ENCODE measurements around the gene TTC22.
A peak's percentile ranks its signal among the peaks of the same experiment; 100 is the strongest.

TTC22 gene

DNA sequence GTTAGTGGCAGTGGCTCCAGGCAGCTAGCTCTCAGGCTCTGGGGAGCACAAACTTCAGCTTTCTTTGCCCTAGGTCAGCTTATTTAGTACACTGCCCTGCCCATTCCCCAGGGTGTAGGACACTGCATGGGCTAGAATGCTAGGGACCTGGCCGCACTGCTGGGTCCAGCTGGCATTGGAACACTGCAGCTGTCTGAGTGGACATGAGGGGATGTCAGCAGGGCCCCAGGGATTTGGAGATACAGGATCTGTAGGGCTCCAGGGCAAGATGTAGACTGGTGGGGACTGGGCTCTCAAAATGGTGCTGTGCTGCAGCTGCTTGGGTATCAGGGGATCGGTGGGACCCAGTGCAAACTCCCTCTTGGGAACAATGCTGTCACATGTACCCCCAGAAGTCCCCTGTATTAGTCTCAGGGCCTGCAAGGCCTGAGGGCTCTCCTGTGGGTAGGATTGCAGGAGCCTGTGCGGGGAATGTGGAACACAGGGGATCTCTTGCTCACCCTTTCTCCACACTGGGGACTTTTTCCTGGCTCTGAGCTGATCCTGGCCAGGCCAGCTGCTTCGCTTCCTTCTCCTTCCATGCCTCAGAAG is 25.2 kb upstream of the TTC22 start:
- no peaks in the 10 kb centered on the region for H3K27me3 ChIP-seq (ENCODE audit: control insufficient read depth, insufficient read depth, low read length)
- no peak overlapping the region for H3K9ac ChIP-seq (ENCODE audit: low read depth, low read length)
- peaks cover 7% of the 10 kb centered on the region; the same call in 1 of the 2 replicates for H3K9me3 ChIP-seq (ENCODE audit: control insufficient read depth, insufficient read depth, low read length)
- no peak overlapping the region for H3K27ac ChIP-seq (ENCODE audit: low read depth, low read length)
- no peaks in the 10 kb centered on the region for H3K4me1 ChIP-seq (ENCODE audit: control insufficient read depth, insufficient read depth, low read length)
- no peak overlapping the region for H3K4me3 ChIP-seq (ENCODE audit: low read depth, low read length)
- no peaks in the 10 kb centered on the region for H3K36me3 ChIP-seq (ENCODE audit: control insufficient read depth, insufficient read depth, low read length)

DNA sequence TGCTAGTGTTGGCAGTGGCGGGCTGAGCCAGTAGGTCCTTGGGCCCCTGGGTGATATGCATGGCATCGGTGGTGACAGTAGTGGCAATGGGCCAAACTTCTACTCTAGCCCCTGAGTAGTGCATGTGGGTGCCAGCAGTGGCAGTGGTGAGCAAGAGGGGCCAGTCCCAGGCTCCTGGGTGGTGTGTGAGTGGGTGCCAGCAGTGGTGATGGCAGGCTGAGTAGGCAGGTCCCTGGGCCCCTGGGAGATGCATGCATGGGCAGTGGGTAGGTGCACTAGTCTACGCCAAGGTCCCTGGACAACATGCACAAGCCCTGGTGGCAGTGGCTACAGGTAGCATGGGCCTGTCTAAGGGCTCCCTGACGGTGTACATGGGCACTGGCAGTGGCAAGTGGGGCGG is 24.6 kb upstream of the TTC22 start:
- H3K4me1 ChIP-seq (ENCODE audit: control insufficient read depth, insufficient read depth, low read length) = no peaks in the 10 kb centered on the region
- no peak overlapping the region for H3K27ac ChIP-seq (ENCODE audit: low read depth, low read length)
- H3K27me3 ChIP-seq (ENCODE audit: control insufficient read depth, insufficient read depth, low read length) = no peaks in the 10 kb centered on the region
- no peak overlapping the region for H3K4me3 ChIP-seq (ENCODE audit: low read depth, low read length)
- no peaks in the 10 kb centered on the region for H3K36me3 ChIP-seq (ENCODE audit: control insufficient read depth, insufficient read depth, low read length)
- H3K9me3 ChIP-seq (ENCODE audit: control insufficient read depth, insufficient read depth, low read length) = peaks cover 7% of the 10 kb centered on the region; the same call in 1 of the 2 replicates
- no peak overlapping the region for H3K9ac ChIP-seq (ENCODE audit: low read depth, low read length)

DNA sequence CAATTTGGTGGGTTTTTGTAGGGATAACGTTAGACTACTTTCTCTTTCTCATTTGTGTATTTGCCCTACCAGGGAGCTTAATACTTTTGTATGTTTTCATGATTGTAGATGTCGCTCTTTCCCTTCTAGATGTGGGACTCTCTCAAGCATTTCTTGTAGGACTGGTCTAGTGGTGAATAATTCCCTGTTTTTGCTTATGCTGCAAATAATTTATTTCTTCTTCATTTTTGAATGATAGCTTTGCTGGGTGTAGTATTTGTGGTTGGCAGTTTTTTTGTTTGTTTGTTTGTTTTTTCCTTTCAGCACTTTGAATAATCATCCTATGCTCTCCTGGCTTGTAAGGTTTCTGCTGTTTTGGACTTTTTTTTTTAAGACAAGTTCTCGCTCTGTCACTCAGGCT is 22.5 kb upstream of the TTC22 start:
- Histone ChIP-seq H3K4me3 (ENCODE audit: low read depth, low read length) (no peak overlapping the region), H3K27ac (ENCODE audit: low read depth, low read length) (no peak overlapping the region), H3K9me3 (ENCODE audit: control insufficient read depth, insufficient read depth, low read length) (peaks cover 7% of the 10 kb centered on the region; the same call in 1 of the 2 replicates), H3K36me3 (ENCODE audit: control insufficient read depth, insufficient read depth, low read length) (no peaks in the 10 kb centered on the region), H3K27me3 (ENCODE audit: control insufficient read depth, insufficient read depth, low read length) (no peaks in the 10 kb centered on the region), H3K9ac (ENCODE audit: low read depth, low read length) (no peak overlapping the region), H3K4me1 (ENCODE audit: control insufficient read depth, insufficient read depth, low read length) (peaks cover 5% of the 10 kb centered on the region)

DNA sequence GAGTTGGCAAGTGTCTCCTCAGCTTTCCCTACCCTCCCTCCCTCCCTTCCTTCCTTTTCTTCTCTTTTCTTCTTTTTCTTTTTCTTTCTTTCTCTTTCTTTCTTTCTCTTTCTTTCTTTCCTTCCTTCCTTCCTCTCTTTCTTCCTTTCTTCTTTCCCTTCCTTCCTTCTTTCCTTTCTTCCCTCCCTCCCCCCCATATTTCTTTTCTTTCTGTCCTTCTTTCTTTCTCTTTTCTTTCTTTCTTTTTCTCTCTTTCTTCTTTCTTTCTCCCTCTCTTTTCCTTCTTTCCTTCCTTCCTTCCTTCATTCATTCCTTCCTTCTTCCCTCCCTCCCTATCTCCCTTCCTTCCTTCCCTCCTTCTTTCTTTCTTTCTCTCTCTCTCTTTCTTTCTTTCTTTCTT is 18.6 kb upstream of the TTC22 start:
- H3K4me1 ChIP-seq (ENCODE audit: control insufficient read depth, insufficient read depth, low read length) = peaks cover 6% of the 10 kb centered on the region
- no peak overlapping the region for H3K27ac ChIP-seq (ENCODE audit: low read depth, low read length)
- no peaks in the 10 kb centered on the region for H3K36me3 ChIP-seq (ENCODE audit: control insufficient read depth, insufficient read depth, low read length)
- H3K4me3 ChIP-seq (ENCODE audit: low read depth, low read length) = no peak overlapping the region
- H3K27me3 ChIP-seq (ENCODE audit: control insufficient read depth, insufficient read depth, low read length) = no peaks in the 10 kb centered on the region
- H3K9ac ChIP-seq (ENCODE audit: low read depth, low read length) = no peak overlapping the region
- H3K9me3 ChIP-seq (ENCODE audit: control insufficient read depth, insufficient read depth, low read length) = no peaks in the 10 kb centered on the region; the same call in 1 of the 2 replicates

DNA sequence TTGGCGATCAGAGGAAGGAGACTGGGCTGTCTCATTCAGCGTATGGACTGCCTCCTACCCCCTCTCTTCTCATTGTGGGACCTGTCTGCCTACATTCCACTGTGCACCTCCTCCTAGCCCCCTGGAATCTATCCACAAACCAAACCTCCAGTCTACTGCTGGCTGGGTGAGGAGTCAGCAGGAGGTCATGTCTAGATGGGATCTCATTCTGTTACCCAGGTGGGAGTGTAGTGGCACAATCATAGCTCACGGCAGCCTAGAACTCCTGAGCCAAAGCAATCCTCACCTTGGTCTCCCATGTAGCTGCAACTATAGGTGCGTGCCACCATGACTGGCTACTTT is 18.0 kb upstream of the TTC22 start:
- no peak overlapping the region for H3K4me3 ChIP-seq (ENCODE audit: low read depth, low read length)
- no peak overlapping the region for H3K9ac ChIP-seq (ENCODE audit: low read depth, low read length)
- H3K27me3 ChIP-seq (ENCODE audit: control insufficient read depth, insufficient read depth, low read length) = no peaks in the 10 kb centered on the region
- H3K36me3 ChIP-seq (ENCODE audit: control insufficient read depth, insufficient read depth, low read length) = no peaks in the 10 kb centered on the region
- H3K27ac ChIP-seq (ENCODE audit: low read depth, low read length) = no peak overlapping the region
- no peaks in the 10 kb centered on the region; the same call in 1 of the 2 replicates for H3K9me3 ChIP-seq (ENCODE audit: control insufficient read depth, insufficient read depth, low read length)
- peaks cover 10% of the 10 kb centered on the region for H3K4me1 ChIP-seq (ENCODE audit: control insufficient read depth, insufficient read depth, low read length)

DNA sequence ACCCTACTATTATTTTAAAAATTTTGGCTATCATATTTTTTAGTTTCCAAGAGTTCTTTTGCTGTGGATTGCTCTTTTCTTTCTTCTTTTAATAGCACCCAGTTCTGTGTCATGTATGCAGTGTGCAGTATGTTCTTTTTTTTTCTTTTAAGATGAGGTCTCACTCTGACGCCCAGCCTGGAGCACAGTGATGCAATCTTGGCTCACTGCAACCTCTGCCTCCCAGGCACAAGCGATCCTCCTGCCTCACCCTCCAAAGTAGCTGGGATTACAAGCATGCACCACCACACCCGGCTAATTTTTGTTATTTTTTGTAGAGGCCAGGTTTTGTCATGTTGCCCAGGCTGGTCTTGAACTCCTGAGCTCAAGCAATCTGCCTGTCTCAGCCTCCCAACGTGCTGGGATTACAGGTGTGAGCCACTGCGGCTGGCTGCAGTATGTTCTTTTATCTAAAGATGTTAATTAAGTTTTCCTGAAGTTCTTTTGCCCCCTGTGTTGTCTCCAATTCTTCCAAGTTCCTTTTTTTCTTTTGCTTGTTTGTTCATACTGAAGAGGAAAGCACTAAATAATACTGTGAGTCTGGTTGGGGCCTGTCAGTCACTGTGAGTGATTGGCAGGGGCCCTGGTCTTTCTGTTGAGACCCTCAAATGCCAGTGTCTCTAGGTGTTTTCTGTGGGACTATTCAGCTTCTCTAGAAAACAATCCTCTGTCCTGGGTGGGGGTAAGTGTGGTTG is 17.5 kb upstream of the TTC22 start:
- Histone ChIP-seq H3K4me3 (ENCODE audit: low read depth, low read length) (no peak overlapping the region), H3K36me3 (ENCODE audit: control insufficient read depth, insufficient read depth, low read length) (no peaks in the 10 kb centered on the region), H3K27ac (ENCODE audit: low read depth, low read length) (no peak overlapping the region), H3K27me3 (ENCODE audit: control insufficient read depth, insufficient read depth, low read length) (no peaks in the 10 kb centered on the region), H3K4me1 (ENCODE audit: control insufficient read depth, insufficient read depth, low read length) (peaks cover 16% of the 10 kb centered on the region), H3K9me3 (ENCODE audit: control insufficient read depth, insufficient read depth, low read length) (no peaks in the 10 kb centered on the region), H3K9ac (ENCODE audit: low read depth, low read length) (no peak overlapping the region)

DNA sequence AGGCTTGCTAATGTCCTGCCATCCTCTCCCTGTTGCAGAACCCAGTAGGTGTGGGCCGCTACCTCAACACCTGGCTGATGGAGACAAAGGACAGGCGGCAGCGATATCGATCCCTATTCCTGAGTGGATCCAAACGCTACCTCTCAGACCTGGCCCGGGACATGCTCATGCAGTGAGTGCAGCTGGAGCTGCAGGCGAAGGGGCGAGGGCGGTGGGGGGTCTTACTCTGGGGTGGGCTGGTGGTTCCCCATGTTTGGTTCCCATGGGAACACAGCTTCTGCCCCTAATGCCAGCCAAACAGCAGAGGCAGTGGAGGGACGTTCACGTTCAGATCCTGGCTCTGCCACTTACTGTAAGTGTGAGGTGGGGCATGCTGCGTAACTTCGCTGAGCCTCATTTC is 15.8 kb upstream of the TTC22 start:
- H3K27me3 ChIP-seq (ENCODE audit: control insufficient read depth, insufficient read depth, low read length) = no peaks in the 10 kb centered on the region
- H3K9me3 ChIP-seq (ENCODE audit: control insufficient read depth, insufficient read depth, low read length) = no peaks in the 10 kb centered on the region
- H3K36me3 ChIP-seq (ENCODE audit: control insufficient read depth, insufficient read depth, low read length) = no peaks in the 10 kb centered on the region

DNA sequence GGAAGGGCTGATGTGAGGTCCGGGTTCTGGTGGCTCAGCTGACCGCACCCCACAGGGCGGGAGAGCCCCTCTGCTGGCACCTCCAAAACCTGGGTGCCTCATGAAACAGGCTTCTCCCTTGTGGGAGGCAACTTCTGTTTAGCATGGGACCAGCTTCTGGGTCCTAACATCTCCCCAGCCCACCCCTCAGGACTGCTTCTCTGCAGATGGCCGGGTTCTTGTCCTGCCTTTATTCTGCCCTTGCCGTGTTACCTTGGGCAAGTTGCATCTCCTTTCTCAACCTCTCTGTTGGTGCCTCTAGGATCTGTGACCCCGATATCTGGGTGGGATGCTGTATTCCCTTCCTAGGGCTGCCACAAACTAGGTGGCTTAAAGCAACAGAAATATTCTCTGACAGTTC is 15.0 kb upstream of the TTC22 start:
- no peaks in the 10 kb centered on the region for H3K27me3 ChIP-seq (ENCODE audit: control insufficient read depth, insufficient read depth, low read length)
- no peak overlapping the region for H3K4me3 ChIP-seq (ENCODE audit: low read depth, low read length)
- no peaks in the 10 kb centered on the region for H3K36me3 ChIP-seq (ENCODE audit: control insufficient read depth, insufficient read depth, low read length)
- H3K27ac ChIP-seq (ENCODE audit: low read depth, low read length) = no peak overlapping the region
- no peaks in the 10 kb centered on the region for H3K9me3 ChIP-seq (ENCODE audit: control insufficient read depth, insufficient read depth, low read length)
- no peak overlapping the region for H3K9ac ChIP-seq (ENCODE audit: low read depth, low read length)
- H3K4me1 ChIP-seq (ENCODE audit: control insufficient read depth, insufficient read depth, low read length) = peaks cover 27% of the 10 kb centered on the region

More for the DNA sequence above, 15.8 kb upstream of the TTC22 start:
- H3K27ac ChIP-seq (ENCODE audit: low read depth, low read length) = no peak overlapping the region
- H3K4me1 ChIP-seq (ENCODE audit: control insufficient read depth, insufficient read depth, low read length) = peaks cover 27% of the 10 kb centered on the region
- H3K9ac ChIP-seq (ENCODE audit: low read depth, low read length) = no peak overlapping the region
- no peak overlapping the region for H3K4me3 ChIP-seq (ENCODE audit: low read depth, low read length)

DNA sequence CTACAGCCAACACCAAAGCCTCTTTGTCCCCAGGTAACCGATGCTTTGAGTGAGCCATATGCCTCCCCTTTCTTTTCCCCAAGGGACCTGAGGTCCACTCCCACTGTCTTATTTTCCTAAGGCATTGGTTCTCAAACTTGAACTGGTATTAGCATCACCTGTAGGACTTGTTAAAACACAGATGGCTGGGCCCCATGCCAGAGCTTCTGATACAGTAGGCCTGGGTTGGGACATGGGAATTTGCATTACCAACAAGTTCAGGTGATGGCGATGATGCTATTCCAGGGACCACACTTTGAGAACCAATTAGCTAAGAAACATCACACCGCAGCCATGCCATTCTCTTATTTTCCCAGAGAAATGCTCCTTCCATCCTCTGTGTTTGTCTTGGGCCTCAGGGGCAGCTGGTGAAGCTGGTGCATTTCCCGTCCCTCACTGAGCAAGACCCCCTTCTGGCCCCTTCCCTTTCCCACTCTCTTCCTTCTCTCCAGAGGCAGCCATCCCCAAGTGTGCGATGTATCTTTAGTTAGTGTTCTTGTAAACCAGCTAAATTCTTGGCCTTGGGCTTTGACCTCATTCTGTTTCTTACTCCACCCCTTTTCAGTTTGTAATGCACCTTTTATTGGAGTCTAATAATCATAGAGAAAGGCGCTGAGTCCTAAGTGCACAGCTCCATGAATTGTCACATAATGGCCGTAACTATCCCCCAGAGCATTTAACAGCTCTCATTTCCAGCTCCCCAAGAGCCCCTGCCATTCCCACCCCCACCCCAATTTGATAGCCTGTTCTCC is 14.2 kb upstream of the TTC22 start:
- Histone ChIP-seq H3K36me3 (ENCODE audit: control insufficient read depth, insufficient read depth, low read length) (no peaks in the 10 kb centered on the region), H3K4me1 (ENCODE audit: control insufficient read depth, insufficient read depth, low read length) (peaks cover 27% of the 10 kb centered on the region), H3K4me3 (ENCODE audit: low read depth, low read length) (no peak overlapping the region), H3K9ac (ENCODE audit: low read depth, low read length) (no peak overlapping the region), H3K27ac (ENCODE audit: low read depth, low read length) (no peak overlapping the region), H3K9me3 (ENCODE audit: control insufficient read depth, insufficient read depth, low read length) (no peaks in the 10 kb centered on the region), H3K27me3 (ENCODE audit: control insufficient read depth, insufficient read depth, low read length) (no peaks in the 10 kb centered on the region)

DNA sequence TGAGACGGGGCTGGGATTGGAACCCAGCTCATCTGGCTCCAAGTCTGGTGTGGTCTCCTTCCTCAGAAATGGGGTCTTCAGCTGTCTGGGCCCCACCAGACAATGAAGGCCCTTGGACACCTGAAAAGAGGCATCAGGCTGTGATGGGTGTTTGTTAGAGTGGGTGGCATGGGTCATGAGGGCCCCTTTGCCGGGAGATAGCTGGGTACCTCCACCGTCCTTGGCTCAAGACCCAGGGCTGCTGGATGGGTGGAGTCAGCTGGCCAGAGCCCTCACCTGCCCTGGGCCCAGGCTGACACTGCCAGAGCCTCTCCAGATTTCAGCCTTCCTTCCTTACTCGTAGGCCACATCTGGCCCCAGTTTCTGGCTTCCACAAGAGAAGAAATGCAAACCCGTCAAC is 13.4 kb upstream of the TTC22 start:
- no peaks in the 10 kb centered on the region for H3K9me3 ChIP-seq (ENCODE audit: control insufficient read depth, insufficient read depth, low read length)
- no peak overlapping the region for H3K9ac ChIP-seq (ENCODE audit: low read depth, low read length)
- H3K4me1 ChIP-seq (ENCODE audit: control insufficient read depth, insufficient read depth, low read length) = peaks cover 27% of the 10 kb centered on the region
- no peaks in the 10 kb centered on the region for H3K27me3 ChIP-seq (ENCODE audit: control insufficient read depth, insufficient read depth, low read length)
- H3K36me3 ChIP-seq (ENCODE audit: control insufficient read depth, insufficient read depth, low read length) = no peaks in the 10 kb centered on the region
- H3K4me3 ChIP-seq (ENCODE audit: low read depth, low read length) = no peak overlapping the region
- peak overlapping the region; percentile 84 for H3K27ac ChIP-seq (ENCODE audit: low read depth, low read length)

DNA sequence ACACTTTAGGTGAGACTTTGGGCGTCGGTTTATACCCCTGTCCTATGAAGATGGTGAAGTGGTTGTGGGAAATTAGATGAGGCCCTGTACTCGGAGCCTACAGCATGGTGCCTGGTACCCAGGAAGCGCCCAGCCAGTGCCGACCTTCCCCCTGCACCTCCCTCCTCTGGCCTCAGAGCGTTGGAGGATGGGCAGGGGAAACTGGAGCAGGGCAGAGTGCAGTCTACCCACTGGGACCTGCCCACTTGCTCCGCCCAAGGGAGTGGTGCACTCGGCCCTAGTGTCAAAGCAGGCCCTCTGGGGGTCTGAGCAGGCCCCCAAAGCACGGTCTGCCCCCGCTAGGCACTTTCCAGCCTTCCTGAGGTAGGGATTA is 13.0 kb upstream of the TTC22 start:
- H3K9me3 ChIP-seq (ENCODE audit: control insufficient read depth, insufficient read depth, low read length) = no peaks in the 10 kb centered on the region
- H3K4me3 ChIP-seq (ENCODE audit: low read depth, low read length) = peak overlapping the region; percentile 16; the same call in 1 of the 2 replicates
- H3K27ac ChIP-seq (ENCODE audit: low read depth, low read length) = peak overlapping the region; percentile 84
- H3K4me1 ChIP-seq (ENCODE audit: control insufficient read depth, insufficient read depth, low read length) = peaks cover 26% of the 10 kb centered on the region
- H3K9ac ChIP-seq (ENCODE audit: low read depth, low read length) = no peak overlapping the region
- H3K36me3 ChIP-seq (ENCODE audit: control insufficient read depth, insufficient read depth, low read length) = no peaks in the 10 kb centered on the region
- H3K27me3 ChIP-seq (ENCODE audit: control insufficient read depth, insufficient read depth, low read length) = no peaks in the 10 kb centered on the region
